HL-60 (cell line): Measurements from ENCODE around the gene GCNT2.

ENCODE experiments used
- CTCF ChIP-seq: IDR thresholded peaks from one replicate; pipeline ENCODE4 v1.5.1; 2011; ENCODE audit warnings: low read length, control low read depth, inconsistent platforms; ENCODE audit not compliant: insufficient read depth
- POLR2AphosphoS5 ChIP-seq: IDR thresholded peaks from 2 replicates; pipeline ENCODE4 v1.6.1; 2012; ENCODE audit warnings: low read depth

DNA sequence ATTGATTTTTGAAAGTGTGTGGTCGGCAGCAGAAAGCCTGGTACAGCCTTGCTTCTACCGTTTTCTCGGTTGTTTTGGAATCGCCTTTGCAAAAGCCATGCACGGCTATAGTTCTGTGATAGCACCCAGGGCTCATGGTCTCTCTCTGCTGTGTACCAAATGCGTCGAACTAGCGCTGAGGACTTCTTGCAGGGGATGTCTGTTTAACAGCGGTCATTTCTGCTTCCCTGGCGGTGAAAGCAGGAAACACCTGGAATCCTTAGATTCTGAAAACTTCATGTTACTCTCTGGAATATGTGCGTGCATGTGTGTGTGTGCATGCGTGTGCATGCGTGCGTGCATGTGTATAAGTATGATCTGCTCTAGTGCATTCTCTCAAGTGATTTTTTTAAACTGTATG lies 26.1 kb upstream of the GCNT2 start:
- TF ChIP-seq POLR2AphosphoS5 (no peak), CTCF (no peak)
